NCI-H2196 treated with DMSO at 0.1 percent for 48 hours (cell line): ENCODE measurements around the gene VSTM4.

Experiments
- DNase-seq: peaks from one replicate; lab custom pipeline; 2025; ENCODE audit not compliant: unreplicated experiment; lab: John Stamatoyannopoulos, UW

VSTM4 gene

DNA sequence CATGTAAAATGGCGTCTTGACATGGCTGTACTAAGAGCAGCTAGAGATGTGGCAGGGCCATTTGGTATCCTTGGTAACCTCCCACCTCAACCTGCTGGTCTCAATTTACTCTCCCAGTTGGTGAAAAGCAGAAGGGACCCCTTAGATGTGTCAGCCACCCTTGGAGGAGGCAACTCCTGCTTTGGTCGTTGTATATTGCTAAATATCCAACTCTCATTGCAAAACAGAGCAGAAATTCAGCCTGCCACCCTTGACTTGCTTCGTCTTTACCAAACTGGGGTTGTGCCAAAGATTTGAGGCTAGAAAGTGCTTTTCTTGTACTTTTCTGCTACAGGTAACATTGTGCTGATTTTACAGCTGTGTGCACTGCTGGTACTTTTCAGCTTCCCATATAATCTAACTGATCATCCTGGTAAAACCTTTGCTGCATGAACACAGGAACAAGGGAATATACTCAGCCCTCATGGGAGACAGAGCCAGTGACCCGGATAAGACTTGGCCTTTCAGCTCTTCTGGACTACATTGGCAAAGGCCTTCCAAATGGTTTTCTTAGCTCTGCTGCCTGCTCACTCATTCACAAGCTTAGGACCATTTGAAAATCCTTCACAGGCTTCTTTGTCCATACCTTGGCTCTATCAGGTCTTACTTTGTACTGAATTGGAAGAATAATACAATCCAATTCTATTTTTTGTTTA is 2.2 kb upstream of the VSTM4 start:
- no peak for DNase-seq

DNA sequence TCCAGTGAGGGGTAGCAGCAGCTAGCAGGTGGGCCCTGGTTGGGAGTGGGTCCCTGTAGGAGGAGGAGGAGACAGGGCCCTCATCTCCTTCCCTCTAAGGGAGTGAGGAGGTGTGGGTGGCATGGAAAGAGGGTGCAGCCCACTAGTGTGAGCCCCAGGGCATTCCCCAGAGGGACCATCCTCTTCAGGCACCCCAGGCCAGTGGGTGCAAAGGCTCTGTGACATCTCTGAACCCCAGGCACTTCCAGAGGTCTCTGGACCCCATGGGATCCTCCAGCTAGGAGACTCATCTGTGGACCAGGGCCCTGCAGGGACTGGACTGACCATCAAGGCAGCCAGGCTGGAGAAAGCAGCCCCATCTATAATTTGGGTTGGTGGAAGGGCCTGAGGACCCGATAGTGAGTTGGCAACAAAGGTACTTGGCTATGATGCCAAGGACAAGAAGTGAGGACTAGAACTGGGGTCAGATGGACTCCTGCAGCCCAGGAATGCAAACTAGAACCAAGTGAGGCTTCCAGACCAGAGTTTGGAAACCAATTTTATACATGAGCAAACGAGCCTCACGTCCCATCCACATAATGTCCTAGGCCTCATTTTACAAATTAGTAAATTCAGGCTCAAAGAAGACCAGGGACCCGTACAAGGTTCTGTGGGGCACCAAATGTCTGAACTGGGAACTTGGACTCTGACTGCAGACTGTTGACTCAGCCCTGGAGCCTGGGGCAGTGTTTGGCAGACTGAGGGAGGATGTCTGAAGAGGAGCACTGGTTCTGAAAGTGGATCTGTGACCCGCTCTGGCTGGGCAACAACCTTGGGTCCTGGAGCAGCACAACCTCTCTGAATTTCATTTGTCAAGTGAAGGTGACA is 1.4 kb upstream of the VSTM4 start:
- DNase-seq: no peak

GRCh38 chr10:49115796-49116508 is 630 bp upstream of the VSTM4 start:
- DNase-seq: no peak

DNA sequence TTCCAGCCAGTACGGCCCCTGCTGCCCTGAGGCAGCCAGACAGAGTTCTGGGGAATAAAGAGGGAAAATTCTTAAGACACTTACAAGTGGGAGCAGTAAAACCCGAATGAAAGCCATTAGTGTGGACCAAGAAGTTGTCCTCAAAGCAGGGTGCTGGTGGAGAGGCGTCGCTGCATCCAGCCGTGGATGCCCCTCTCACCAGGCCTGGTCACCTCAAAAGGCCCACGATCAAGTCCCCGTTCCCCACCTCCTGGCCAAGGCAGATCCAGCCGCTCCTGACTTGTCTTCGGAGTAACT is 656 bp downstream of the VSTM4 start:
- DNase-seq: no peak

GRCh38 chr10:49113741-49114141 is 1.6 kb downstream of the VSTM4 start:
- no peak for DNase-seq

GRCh38 chr10:49112851-49113250 is 2.5 kb downstream of the VSTM4 start:
- no peak for DNase-seq

- no peak for DNase-seq
Measured at GRCh38 chr10:49112098-49112497, 3.2 kb downstream of the VSTM4 start.

- DNase-seq: no peak
Measured at GRCh38 chr10:49111320-49111698, 4.0 kb downstream of the VSTM4 start.

DNA sequence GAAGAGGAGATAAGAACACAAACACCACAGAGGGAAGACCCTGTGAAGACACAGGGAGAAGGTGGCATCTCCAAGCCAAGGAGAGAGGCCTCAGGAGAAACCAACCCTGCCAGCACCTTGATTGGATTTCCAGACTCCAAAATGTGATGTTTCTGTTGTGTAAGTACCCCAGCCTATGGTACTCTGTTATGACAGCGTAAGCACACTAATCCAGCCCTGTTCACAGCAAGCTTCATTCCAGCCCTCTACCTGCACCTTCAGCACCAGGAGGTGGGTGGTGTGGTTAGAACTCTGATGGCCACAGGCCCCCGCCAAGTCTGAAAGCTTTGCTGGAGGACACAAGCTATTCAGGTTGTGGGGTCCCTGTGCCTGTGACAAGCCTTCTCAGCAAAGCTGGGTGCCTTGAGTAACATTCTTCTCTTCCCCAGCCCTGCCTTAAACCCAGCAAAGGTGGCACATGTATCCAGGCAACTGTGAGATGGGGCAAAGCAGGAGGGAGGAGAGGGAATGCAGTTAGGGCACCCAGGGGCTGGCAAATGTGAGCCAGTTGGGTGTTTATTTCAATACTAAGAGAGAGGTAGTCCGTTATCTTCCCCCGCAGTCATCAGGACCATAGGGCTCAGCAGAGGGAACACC is 4.5 kb downstream of the VSTM4 start:
- no peak for DNase-seq

DNA sequence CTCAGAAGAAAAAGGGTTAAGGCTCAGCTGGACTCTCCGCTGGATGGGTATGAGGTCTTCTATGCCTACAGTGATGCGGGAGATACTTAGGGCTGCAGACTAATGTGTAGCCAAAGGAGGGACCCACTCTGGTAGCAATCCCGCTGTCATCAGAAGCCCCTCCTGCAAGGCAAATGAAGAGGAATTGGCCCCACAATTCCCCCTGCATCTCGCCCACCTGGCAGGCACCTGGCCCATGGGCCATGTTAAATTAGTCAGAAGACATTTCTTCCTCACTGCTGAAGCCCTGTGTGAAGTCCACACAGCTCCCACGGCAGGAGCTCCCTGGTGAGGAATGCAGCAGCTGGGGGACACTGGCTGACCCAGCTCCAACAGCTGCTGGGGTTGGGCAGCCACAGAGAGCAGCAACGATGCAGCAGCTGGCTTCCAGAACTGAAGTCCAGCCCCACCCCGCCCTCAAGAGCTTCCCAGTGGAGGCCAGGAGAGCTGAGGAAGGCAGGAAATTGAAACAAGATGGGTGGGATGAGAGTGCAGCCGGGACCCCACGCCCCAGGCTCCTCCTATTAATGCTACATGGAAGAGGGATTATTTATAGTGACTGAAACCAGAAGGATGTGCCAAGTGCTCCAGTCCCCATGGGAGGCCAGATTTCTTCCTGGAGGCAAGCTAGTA is 5.5 kb downstream of the VSTM4 start:
- DNase-seq: no peak

DNA sequence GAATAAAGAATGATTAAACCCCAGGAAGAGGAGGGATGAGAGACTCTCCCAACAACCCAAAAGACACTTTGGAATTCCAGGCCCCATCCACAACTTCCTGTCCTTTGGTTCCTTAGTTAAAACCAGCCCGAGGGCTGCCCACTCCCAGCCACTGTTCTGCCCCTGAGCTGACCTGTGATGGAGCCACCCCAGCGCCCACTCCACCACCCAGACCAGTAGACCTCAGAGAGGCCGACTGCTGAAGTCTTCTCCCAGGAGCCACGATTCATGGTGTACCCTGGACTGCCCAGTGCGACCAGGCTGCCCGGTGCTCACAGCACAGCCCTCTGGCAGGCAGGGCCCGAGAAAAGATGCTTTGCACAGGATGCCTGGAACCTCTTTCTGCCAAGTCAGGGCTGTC is 6.7 kb downstream of the VSTM4 start:
- DNase-seq: no peak

DNA sequence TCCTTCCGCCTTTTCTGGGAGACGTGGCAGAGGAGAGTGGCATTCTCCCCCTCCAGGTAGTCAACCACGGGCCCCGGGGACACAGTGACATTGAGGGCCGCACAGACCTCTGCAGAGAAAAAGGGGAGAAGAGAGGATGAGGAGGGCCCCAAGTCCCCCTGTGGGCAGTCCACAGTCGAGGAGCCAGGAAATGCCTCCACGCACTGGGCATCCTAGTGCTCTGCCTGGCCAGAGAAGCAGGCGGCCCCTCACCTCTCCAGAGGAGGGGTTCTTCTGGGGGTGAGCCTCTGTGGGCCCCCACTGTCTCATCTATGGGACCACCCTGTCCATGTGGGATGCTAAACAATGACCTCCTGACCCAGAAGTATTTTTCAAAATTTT is 7.4 kb downstream of the VSTM4 start:
- no peak for DNase-seq

DNA sequence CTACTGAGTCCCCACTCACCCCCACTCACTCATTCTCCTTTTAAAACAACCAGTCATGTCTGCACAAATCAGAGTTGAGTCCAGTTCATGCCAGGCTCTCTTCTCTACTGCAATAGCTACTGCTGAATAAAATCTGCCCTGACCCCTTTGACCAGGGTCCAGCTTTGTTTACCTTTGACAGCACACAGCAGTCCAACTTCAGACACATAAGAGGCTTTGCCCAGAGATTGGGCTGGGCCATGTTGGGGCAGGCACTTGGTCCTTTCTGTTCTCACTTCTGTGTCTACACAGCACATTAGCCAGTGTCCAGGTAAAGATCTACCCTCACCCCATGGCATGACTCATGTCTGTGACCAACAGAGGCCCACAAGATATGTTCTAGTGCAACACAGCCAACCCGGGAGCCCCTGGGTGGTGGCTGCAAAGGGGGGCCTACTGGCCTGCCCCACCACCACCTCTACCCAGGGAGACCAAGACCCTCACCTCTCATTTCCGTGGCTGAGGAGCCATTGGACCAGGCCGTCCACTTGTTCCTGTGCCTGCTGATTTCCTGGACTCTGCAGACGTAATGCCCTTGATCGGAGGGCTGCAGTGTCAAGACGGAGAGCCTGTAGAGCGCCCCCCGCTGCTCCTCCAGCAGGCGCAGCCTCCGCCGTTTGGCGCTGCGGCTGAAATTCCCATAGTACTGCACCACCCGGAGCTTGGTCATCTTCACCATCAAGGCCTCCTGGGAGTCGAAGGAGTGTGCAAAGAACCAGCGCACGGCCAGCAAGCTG is 8.0 kb downstream of the VSTM4 start:
- DNase-seq: no peak

DNA sequence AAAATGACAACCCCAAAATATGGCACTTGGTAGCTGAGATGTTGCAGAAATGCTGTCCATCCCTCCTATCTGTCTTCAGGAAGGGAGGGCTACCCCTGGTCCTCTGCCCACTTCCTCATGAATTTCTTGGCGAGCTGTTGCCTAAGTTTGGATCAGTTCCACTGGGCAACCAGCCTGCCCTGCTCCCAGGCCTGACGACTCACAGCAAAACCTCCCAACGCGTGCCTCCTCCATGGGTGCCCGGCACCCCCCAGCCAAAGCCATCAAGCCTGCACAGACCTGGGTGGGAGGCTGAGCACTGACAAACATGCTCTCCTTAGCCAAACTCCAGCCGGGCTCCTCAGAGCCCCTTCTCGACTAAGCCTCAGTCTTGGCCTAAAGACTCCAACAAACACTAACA is 8.9 kb downstream of the VSTM4 start:
- no peak for DNase-seq

- DNase-seq: no peak
Measured at GRCh38 chr10:49105076-49105475, 10.2 kb downstream of the VSTM4 start.

- DNase-seq: no peak
Measured at GRCh38 chr10:49104323-49104722, 11.0 kb downstream of the VSTM4 start.

- no peak for DNase-seq
Measured at GRCh38 chr10:49103761-49104160, 11.6 kb downstream of the VSTM4 start.

- no peak for DNase-seq
Measured at GRCh38 chr10:49099046-49099445, 16.3 kb downstream of the VSTM4 start.

GRCh38 chr10:49096890-49097445 is 18.4 kb downstream of the VSTM4 start:
- DNase-seq: no peak

GRCh38 chr10:49094646-49095045 is 20.7 kb downstream of the VSTM4 start:
- DNase-seq: no peak
